Measurements from ENCODE around the gene GK.
"Not testable (repeated sequence)": the region's sequence is repeated elsewhere in the genome, so short reads cannot be mapped to it uniquely, and the experiment has no call there.

Gene GK

DNA sequence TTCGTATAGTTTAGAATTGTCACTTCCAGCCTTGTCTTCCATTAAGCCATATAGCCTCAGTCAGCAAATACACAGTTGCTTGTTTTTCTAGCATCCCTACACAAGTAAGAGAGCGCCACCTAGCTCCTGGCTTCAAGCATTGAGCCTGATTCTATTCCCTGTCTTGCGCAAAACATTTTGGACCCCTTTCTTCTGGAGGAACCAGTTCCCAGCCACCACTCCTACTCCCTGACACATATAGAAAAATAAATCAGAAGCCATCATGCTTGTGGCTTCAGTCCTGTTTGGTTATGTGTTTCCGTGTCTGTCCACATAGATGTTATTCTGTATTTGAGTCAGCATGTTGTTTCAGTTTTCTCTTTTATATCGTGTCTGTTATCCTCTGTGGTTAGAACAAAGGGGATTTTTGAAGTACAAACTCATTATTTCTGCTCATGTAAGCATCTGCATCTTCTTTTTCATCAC, 59.9 kb downstream of the GK start:
- no peak for DNase-seq

GRCh38 chrX:30714138-30714537, 60.9 kb downstream of the GK start:
- DNase-seq, result no peak

GRCh38 chrX:30715976-30716375, 62.8 kb downstream of the GK start:
- DNase-seq, result no peak

GRCh38 chrX:30733852-30734660, 80.8 kb downstream of the GK start:
- DNase-seq, result no peak

GRCh38 chrX:30734782-30735181, 81.6 kb downstream of the GK start:
- DNase-seq, result no peak

DNA sequence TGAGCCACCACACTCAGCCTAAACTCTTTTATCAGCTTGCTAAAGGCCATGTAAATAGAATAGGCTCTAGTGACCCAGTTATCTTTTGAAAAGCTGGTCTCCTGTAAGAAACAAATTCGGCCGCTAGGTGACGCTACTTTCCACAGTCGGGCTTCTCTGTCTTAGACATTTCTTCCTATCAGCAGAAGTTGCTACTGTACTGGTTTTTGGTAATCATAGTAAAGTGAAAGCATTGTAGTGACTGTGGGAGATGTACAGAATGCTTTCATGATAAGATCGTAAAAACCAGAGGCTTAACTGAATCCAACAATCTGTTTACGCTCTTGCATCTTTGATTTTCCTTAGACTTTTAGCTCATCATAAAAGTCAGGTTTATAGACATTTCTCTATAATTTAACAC, 82.6 kb downstream of the GK start:
- no peak for DNase-seq

GRCh38 chrX:30741545-30741944, 88.3 kb downstream of the GK start:
- DNase-seq, result no peak

- no peak for DNase-seq
These were observed 95.2 kb downstream of the GK start for GRCh38 chrX:30748342-30748960.

GRCh38 chrX:30751497-30751896, 98.3 kb downstream of the GK start:
- DNase-seq, result no peak

DNA sequence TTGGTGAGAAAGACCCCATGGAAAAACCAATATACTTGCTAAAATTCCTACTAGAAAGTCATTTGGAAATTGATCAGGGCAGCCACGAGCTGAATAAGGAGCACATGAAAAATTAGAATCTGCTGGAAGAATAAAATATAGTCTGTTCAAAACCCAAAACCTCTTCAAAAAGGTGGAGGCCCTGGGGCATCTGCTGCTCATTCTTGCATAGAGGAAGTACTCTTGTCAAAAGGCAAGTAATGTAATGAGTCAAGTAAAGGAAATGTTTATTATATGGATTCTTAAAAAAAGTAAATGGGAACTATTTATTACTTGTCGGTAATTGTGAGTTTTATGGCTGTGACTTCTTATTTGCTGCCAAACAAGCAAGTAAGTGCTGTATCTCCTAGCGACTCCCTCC, 109.5 kb downstream of the GK start:
- DNase-seq, result no peak

DNA sequence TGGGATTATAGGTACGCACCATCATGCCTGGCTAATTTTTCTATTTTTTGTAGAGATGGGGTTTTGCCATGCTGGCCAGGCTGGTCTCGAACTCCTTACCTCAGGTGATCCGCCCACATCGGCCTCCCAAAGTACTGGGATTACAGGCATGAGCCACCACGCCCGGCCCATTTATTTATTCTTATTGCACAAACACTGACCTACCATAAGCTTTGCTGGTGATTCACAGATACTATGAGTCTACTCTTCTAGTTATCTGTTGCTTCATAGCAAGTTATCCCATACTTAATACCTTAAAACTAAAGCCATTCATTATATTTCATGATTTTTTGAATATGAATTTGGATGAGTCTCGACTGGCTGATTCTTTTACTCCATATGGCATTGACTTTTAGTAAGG, 120.5 kb downstream of the GK start:
- not testable (repeated sequence) for DNase-seq

DNA sequence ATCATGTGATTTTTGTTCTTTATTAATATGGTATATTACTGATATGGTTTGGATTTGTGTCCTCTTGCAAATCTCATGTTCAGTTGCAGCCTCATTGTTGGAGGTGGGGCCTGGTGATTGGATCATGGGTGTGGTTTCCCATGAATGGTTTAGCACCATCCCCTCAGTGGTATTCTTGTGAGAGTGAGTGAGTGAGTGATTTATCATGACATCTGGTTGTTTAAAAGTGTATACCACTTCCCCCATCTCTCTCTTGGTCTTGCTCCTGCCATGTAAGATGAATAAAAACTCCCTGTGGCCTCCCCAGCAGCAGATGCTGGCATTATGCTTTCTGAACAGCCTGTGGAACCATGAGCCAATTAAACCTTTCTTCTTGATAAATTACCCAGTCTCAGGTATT, 124.4 kb downstream of the GK start:
- no peak for DNase-seq

GRCh38 chrX:30779453-30780030, 126.3 kb downstream of the GK start:
- no peak for DNase-seq
